ENCODE data around the gene MAP1LC3C. TPM values are rescaled to one million over a fixed set of nuclear protein-coding genes. Genes with fewer than 3 reads are reported as not detected.
"Not testable (repeated sequence)": the region's sequence is repeated elsewhere in the genome, so short reads cannot be mapped to it uniquely, and the experiment has no call there.

Gene MAP1LC3C
- total RNA-seq, 2 experiments from 2014 or later, result not detected

DNA sequence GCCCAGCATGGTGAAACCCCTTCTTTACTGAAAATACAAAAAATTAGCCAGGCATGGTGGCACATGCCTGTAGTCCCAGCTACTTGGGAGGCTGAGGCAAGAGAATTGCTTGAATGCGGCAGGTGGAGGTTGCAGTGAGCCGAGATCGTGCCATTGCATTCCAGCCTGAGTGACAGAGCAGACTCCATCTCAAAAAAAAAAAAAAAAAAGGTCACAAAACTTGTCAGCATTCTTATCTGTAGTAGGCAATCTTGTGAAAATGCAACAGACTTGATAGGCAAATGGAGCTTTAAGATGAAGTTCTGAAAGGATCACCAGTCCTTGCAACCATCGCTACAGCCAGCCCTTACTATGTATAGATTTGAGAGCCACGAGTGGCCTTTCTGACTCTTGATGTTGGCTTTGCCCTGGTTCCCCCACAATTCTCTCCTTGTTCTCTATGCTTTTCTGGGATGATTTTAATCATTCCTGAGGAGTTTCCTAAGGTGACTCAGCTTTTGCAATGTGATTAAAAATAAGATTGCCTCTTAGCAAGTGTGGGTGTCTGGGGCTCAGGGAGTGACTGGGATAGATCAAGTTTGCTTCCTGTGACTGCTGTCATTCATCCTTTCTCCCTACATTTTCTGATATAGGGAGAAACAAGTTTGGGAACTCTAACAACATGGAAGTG, 7.1 kb upstream of the MAP1LC3C start:
- Mint-ChIP-seq H3K4me1 (no peaks in the 10 kb centered on the region), H3K27me3 (no peaks in the 10 kb centered on the region), H3K36me3 (no peaks in the 10 kb centered on the region), H3K27ac (no peak overlapping the region), H3K9me3 (ENCODE audit: low read depth) (no peaks in the 10 kb centered on the region), H3K4me3 (no peak overlapping the region)
- ATAC-seq, result no peak
- no peak for DNase-seq
- CTCF ChIA-PET, result no interaction called here

DNA sequence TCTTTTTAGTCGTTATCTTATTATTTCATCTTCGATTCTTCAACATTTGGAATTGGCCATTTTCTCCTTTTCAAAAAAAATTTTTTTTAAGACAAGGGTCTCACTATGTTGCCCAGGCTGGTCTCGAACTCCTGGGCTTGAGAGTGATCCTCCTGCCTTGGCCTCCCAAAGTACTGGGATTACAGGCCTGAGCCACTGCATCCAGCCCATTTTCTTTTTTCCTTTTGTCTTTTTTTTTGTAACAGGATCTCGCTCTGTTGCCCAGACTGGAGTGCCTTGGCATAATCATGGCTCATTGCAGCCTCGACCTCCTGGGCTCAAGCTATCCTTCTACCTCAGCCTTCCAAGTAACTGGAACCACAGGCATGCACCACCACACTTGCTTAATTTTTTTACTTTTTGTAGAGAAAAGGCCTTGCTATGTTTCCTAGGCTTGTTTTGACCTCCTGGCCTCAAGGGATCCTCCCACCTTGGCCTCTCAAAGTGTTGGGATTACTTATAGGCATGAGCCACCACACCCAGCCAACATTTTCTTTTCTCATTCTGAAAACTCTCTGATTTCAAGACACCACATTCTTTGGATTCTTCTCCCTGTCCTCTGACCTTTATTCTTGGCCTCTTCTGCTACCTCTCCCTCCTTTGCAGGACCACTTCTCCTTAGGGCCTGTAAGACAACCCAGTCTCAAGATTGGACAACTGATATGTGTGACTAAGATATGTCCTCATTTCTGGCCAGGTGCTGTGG, 6.0 kb upstream of the MAP1LC3C start:
- ATAC-seq, result no peak
- H3K27ac Mint-ChIP-seq, result no peak overlapping the region
- no peak overlapping the region for H3K4me3 Mint-ChIP-seq
- H3K27me3 Mint-ChIP-seq, result peaks cover 1% of the 10 kb centered on the region
- CTCF ChIA-PET, result no interaction called here
- H3K9me3 Mint-ChIP-seq (ENCODE audit: low read depth), result no peaks in the 10 kb centered on the region
- no peak for DNase-seq
- H3K36me3 Mint-ChIP-seq, result no peaks in the 10 kb centered on the region
- H3K4me1 Mint-ChIP-seq, result no peaks in the 10 kb centered on the region

DNA sequence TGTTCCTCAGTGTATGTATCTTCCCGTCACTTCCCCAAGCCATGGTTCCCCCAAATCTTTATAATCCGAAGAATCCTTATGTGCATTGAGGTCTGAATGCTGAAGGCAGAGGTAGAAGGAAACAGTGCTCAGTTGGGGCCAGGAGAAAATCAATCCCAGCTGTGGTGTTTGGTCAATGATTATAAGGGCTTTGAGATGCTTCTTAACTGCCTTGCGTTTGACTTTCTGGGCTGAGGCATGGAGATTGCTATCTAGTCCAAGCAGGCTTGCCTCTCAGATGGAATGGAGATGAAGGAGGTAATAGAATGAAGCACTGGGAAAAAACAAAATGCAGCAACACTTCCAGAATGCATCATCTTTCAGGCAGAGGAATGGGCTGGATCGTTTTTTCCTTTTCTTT, 3.6 kb upstream of the MAP1LC3C start:
- no peak for ATAC-seq
- H3K4me1 Mint-ChIP-seq, result peaks cover 6% of the 10 kb centered on the region
- CTCF ChIA-PET, result interaction anchor here (1.4 kb wide), 1 partner anchor 391 kb away, joined by 3 read pairs; no protein-coding TSS in a partner anchor
- no peak overlapping the region for H3K27ac Mint-ChIP-seq
- H3K9me3 Mint-ChIP-seq (ENCODE audit: low read depth), result no peaks in the 10 kb centered on the region
- H3K27me3 Mint-ChIP-seq, result peaks cover 5% of the 10 kb centered on the region
- DNase-seq, result no peak
- no peaks in the 10 kb centered on the region for H3K36me3 Mint-ChIP-seq
- H3K4me3 Mint-ChIP-seq, result no peak overlapping the region

DNA sequence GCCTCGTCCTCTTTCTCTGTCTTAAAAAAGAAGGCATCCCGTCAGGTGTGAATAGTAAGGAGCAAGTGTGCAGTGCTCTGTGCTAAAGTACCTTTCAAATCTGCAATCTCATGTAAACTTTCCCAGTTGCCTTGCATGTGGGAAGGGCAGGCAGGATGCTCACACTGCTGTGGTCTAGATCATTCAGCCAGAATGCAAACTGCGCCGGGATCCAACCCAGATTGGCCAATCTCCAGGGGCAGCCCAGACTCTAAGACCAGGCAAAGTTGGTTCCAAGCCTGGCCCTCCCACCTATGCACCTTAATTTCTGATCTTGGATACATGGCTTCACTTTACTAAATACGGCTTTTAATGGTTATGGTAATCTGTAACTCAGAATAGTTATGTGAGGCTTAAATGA, 3.2 kb upstream of the MAP1LC3C start:
- ATAC-seq, result no peak
- CTCF ChIA-PET, result interaction anchor here (1.4 kb wide), 1 partner anchor 390 kb away, joined by 3 read pairs; no protein-coding TSS in a partner anchor
- Mint-ChIP-seq H3K27ac (no peak overlapping the region), H3K27me3 (peaks cover 5% of the 10 kb centered on the region), H3K9me3 (ENCODE audit: low read depth) (no peaks in the 10 kb centered on the region), H3K36me3 (no peaks in the 10 kb centered on the region), H3K4me3 (no peak overlapping the region), H3K4me1 (peaks cover 6% of the 10 kb centered on the region)
- DNase-seq, result no peak

DNA sequence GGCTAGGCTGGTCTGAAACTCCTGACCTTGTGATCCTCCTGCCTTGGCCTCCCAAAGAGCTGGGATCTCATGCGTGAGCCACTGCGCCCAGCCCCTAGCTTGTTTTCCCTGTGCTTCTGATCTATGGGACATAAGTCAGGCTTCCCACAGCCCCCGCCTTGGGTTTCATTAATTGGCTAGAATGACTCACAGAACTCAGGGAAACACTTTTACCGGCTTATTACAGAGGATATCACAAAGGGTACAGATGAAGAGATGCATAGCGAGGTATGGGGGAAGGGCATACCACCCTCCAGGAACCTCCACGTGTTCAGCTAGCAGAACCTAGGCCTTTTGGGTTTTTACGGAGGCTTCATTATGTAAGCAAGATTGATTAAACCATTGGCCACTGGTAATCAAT, 1.5 kb upstream of the MAP1LC3C start:
- Mint-ChIP-seq H3K36me3 (no peaks in the 10 kb centered on the region), H3K9me3 (ENCODE audit: low read depth) (no peaks in the 10 kb centered on the region), H3K4me3 (no peak overlapping the region), H3K27me3 (peaks cover 5% of the 10 kb centered on the region), H3K27ac (no peak overlapping the region), H3K4me1 (peaks cover 6% of the 10 kb centered on the region)
- DNase-seq, result no peak
- ATAC-seq, result no peak
- CTCF ChIA-PET, result no interaction called here

DNA sequence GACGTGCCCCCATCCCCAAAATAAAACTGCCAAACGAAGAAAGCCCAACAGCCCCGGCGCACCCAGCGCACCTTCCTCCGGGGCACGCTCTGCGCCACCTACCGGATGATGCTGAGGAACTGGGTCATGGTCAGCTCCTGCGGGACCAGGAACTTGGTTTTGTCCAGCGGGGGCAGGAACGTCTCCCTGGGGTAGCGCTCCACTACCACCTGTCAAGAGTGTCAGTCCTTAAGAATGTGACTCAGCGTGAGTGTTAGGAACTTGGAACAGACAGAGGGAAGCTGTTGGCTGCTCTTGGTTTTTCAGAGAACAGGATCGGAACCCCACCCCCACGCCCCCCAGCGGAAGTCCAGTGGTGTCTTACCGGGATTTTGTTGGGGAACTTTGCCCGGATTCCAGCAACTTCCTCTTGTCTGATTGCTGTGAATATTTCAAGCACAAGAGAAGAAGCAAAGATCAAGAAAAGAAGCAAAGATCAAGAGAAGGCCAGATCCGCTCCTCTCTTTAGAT, 431 bp downstream of the MAP1LC3C start:
- Mint-ChIP-seq H3K36me3 (no peaks in the 10 kb centered on the region), H3K4me3 (peak overlapping the region; percentile 50), H3K4me1 (peaks cover 6% of the 10 kb centered on the region), H3K9me3 (ENCODE audit: low read depth) (no peaks in the 10 kb centered on the region), H3K27me3 (peaks cover 5% of the 10 kb centered on the region), H3K27ac (no peak overlapping the region)
- ATAC-seq (peak; percentile 85), DNase-seq (peak; percentile 66)
- CTCF ChIA-PET, result interaction anchor here (0.6 to 2.6 kb wide), 19 partner anchors 11 to 466 kb away, joined by 3 to 11 read pairs (median 4); partner anchors contain the start of genes EXO1 and KMO

DNA sequence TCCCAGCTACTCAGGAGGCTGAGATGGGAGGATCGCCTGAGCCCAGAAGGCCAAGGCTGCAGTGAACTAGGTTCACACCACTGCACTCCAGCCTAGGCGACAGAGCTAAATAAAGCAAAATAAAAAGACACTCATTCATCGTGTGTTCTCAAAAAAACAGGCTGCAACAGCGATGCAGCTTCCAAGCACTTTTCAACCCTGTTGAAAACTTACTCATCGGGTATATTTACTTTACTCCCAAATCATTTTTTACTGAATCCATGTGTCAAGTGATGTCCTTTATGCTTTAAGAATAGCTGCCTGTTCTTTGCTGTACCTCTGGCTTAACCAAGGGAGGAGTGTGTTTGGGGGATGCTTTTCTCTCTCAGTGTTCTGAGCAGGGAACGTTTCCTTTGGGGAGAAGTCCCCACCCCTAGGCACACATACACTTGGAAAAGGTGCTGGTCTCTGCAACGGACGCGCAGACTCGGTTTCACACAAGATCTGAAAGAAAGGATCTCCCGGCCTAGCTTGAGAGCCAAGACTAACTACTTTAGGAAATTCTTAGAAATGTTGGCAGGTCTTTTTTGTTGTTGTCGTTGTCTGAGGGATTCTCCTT, 1.4 kb downstream of the MAP1LC3C start:
- H3K4me3 Mint-ChIP-seq, result no peak overlapping the region
- no peak for ATAC-seq
- peaks cover 6% of the 10 kb centered on the region for H3K4me1 Mint-ChIP-seq
- CTCF ChIA-PET, result interaction anchor here (1.2 to 2.6 kb wide), 9 partner anchors 10 to 465 kb away, joined by 3 to 11 read pairs (median 4); partner anchors contain the start of gene KMO
- H3K9me3 Mint-ChIP-seq (ENCODE audit: low read depth), result no peaks in the 10 kb centered on the region
- H3K27me3 Mint-ChIP-seq, result peaks cover 5% of the 10 kb centered on the region
- no peak overlapping the region for H3K27ac Mint-ChIP-seq
- no peaks in the 10 kb centered on the region for H3K36me3 Mint-ChIP-seq
- DNase-seq, result no peak

DNA sequence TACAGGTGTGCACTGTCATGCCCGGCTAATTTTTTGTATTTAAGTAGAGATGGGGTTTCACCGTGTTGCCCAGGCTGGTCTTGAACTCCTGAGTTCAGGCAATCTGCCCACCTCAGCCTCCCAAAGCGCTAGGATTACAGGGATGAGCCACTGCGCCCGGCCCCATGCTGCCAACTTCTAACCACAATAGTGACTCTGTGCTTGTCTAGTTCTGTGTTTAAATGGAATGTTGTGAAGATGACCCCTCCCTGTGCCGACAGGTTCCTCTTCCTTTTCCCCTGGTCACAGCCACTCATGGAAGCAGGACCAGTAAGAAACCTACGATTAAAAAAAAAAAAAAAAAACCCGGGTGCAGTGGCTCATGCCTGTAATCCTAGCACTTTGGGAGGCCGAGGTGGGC, 4.7 kb downstream of the MAP1LC3C start:
- Mint-ChIP-seq H3K27ac (no peak overlapping the region), H3K9me3 (ENCODE audit: low read depth) (no peaks in the 10 kb centered on the region), H3K4me3 (no peak overlapping the region), H3K36me3 (no peaks in the 10 kb centered on the region), H3K4me1 (peaks cover 6% of the 10 kb centered on the region), H3K27me3 (no peaks in the 10 kb centered on the region)
- no peak for DNase-seq
- CTCF ChIA-PET, result no interaction called here
- no peak for ATAC-seq

DNA sequence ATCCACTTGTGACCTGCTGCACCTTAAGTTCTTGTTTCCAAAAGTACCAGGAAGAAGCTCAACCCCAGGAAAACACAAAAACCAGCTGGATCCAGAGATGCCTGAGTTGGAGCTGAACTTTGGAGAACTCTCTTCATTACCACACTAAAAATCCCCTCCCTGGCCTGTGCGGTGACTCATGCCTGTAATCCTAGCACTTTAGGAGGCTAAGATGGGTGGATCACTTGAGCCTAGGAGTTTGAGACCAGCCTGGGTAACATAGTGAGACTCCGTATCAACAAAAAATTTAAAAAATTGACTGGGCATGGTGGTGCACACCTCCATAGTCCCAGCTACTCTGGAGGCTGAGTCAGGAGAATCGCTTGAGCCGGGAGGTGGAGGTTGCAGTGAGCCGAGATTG, 6.2 kb downstream of the MAP1LC3C start:
- ATAC-seq, result no peak
- no peak for DNase-seq
- no peaks in the 10 kb centered on the region for H3K4me1 Mint-ChIP-seq
- H3K9me3 Mint-ChIP-seq (ENCODE audit: low read depth), result no peaks in the 10 kb centered on the region
- no peaks in the 10 kb centered on the region for H3K27me3 Mint-ChIP-seq
- no peak overlapping the region for H3K4me3 Mint-ChIP-seq
- H3K36me3 Mint-ChIP-seq, result no peaks in the 10 kb centered on the region
- no peak overlapping the region for H3K27ac Mint-ChIP-seq
- CTCF ChIA-PET, result interaction anchor here (1.7 kb wide), 1 partner anchor 8 kb away, joined by 3 read pairs; no protein-coding TSS in a partner anchor

DNA sequence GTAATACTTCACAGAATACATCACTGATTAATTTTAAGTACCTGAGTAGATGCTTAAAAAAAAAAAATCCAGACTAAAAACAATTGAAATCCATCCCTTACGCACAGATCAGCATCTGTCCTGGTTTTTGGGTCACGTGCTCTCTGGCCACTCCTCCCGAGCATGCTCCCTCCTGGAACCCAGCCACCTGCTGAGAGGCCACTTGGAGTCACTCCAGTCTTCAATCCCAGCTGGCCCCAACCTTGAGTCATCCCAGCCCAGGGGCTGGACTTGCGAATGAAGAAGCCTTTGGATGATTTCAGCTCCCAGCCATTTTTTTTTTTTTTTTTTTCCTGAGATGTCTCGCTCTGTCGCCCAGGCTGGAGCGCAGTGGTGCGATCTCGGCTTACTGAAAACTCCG, 8.9 kb downstream of the MAP1LC3C start:
- no peaks in the 10 kb centered on the region for H3K36me3 Mint-ChIP-seq
- no peak overlapping the region for H3K27ac Mint-ChIP-seq
- CTCF ChIA-PET, result no interaction called here

DNA sequence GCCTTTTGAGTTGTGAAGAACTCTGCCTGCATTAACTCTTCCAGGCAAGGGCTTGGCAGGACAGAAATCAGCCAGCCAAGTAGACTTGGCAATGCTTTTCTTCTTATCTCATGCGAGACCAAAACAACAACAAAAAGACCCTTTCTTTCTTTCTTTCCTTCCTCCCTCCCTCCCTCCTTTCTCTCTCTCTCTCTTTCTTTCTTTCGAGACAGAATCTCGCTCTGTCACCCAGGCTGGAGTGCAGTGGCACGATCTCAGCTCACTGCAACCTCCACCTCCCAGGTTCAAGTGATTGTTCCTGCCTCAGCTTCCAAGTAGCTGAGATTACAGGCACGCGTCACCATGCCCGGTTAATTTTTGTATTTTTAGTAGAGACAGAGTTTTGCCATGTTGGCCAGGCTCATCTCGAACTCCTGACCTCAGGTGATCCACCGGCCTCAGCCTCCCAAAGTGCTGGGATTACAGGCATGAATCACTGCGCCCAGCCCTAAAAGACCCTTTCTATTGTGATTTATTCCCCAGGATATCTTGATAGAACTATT, 10.4 kb downstream of the MAP1LC3C start:
- H3K9me3 Mint-ChIP-seq (ENCODE audit: low read depth); H3K27ac Mint-ChIP-seq; H3K4me3 Mint-ChIP-seq; DNase-seq; ATAC-seq; H3K36me3 Mint-ChIP-seq; H3K27me3 Mint-ChIP-seq; H3K4me1 Mint-ChIP-seq; CTCF ChIA-PET: not testable (repeated sequence)

More for the DNA sequence above, 8.9 kb downstream of the MAP1LC3C start:
- ATAC-seq (no peak), DNase-seq (no peak)
- H3K9me3 Mint-ChIP-seq (ENCODE audit: low read depth), result no peaks in the 10 kb centered on the region
- H3K4me1 Mint-ChIP-seq, result no peaks in the 10 kb centered on the region
- no peaks in the 10 kb centered on the region for H3K27me3 Mint-ChIP-seq
- no peak overlapping the region for H3K4me3 Mint-ChIP-seq

DNA sequence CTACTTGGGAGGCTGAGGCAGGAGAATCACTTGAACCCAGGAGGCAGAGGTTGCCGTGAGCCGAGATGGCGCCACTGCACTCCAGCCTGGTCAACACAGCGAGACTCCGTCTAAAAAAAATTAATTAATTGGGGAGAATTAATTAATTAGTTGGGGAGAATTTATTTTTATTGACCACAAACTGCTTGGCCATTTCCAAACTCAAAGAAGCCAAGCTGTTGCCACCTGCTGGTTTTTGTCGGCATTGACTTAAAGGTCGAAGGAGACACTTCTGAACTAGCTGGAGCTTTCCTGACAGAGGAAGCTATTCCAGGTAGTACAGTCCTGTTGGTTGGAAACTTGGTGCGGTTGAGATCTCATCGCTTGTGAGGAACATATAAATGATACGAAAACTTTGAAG, 13.1 kb downstream of the MAP1LC3C start:
- no peaks in the 10 kb centered on the region for H3K27me3 Mint-ChIP-seq
- DNase-seq (no peak), ATAC-seq (no peak)
- CTCF ChIA-PET, result interaction anchor here (0.9 to 2.2 kb wide), 3 partner anchors 12 to 375 kb away, joined by 3 to 6 read pairs (median 5); no protein-coding TSS in a partner anchor
- H3K36me3 Mint-ChIP-seq, result no peaks in the 10 kb centered on the region
- no peak overlapping the region for H3K4me3 Mint-ChIP-seq
- H3K27ac Mint-ChIP-seq, result no peak overlapping the region
- H3K9me3 Mint-ChIP-seq (ENCODE audit: low read depth), result no peaks in the 10 kb centered on the region
- no peaks in the 10 kb centered on the region for H3K4me1 Mint-ChIP-seq

DNA sequence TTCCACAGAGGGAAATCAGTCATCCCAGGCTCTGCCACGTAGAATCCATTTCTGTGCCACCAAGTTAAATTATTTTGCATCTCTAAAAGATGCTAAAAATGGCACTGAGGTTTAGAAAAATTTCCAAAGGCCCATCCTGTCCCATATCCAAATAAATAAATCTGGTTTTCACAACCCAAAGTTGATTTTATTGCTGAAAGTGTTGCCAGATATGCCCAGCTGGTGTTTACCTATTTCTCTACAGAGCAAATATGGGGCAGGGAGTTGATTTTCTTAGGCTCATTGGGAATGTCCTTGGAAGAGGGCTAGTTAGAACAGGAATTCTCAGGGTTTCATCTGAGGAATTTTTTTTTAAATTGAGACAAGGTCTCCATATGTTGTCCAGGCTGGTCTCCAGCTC, 19.0 kb downstream of the MAP1LC3C start:
- Mint-ChIP-seq H3K36me3 (no peaks in the 10 kb centered on the region), H3K27ac (no peak overlapping the region), H3K4me1 (no peaks in the 10 kb centered on the region), H3K27me3 (no peaks in the 10 kb centered on the region), H3K9me3 (ENCODE audit: low read depth) (no peaks in the 10 kb centered on the region), H3K4me3 (no peak overlapping the region)
- ATAC-seq, result no peak
- CTCF ChIA-PET, result interaction anchor here (1.2 kb wide), 1 partner anchor 19 kb away, joined by 3 read pairs; the partner anchor contains the start of gene MAP1LC3C
- DNase-seq, result no peak

All from activated CD8-positive, alpha-beta memory T cell treated with anti-CD3 and anti-CD28 coated beads, Interleukin-2, amount 10 ng/mL, durations not matched to agents 7 days and 5 days (primary cell).